NK-92 (cell line): Measurements from ENCODE around the gene UBE2E2.
"Not testable (repeated sequence)": the region's sequence is repeated elsewhere in the genome, so short reads cannot be mapped to it uniquely, and the experiment has no call there.

Experiments
- DNase-seq: peaks from one replicate; lab custom pipeline; 2025; ENCODE audit not compliant: unreplicated experiment; lab: John Stamatoyannopoulos, UW

UBE2E2 gene

DNA sequence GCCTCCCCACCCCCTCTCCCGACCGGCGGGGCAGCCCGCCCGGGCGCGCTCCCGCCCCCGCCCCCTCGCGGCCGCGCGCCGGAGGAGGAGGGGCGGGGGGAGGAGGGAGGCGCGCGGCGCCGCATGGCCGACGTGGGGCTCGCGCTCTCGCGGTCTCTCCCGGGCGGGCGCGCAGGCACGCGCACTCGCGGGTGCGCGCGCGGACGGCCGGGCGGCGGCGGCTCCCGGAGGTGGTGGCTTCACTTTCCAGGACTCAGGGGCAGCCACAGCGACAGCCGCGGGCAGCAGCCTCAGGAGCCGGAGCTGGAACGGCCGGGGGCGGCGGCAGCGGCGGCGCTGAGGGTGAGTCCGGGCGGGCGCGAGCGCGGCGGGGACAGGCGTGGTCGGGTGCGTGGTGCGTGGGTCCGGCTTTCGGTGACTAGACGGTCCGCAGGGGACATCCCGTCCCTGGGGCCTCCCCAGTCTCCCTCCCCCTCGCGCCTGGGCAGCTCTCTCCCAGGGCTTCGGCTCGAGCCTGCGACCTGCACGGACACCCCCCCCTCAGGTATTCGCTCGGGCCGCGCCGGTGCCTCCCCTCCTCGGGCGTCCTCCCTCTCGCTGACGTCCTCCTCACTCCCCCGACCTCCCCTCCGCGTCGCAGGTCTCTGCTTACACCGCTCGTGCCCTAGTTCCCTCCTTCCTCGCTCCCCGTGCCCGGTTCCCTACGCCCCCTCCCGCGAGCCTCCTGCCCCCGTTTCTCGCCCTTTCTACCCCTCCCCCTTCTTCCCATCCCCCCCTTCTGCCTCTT lies at the start of gene UBE2E2:
Gene UBE2E2, plus strand, starts transcription at position 407 of the 787 bp plus-strand sequence.
- no peak for DNase-seq

DNA sequence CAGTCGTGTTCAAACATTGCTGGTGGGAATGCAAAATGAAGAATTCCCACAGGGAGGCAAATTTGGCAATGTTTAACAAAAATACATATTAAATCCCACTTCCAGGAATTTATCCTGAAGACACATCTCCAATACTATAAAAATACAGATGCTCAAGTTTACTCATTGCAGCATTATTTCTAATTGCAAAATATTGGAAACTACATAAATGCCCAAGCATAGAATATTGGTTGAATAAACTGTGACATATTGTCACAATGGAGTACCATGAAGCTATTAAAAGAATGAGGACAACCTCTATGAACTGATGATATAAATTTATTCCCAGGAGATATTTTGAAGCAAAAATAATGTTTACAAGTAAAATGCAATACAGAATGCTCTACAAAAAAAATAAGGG lies 49.7 kb upstream of the UBE2E2 start:
- DNase-seq = no peak

DNA sequence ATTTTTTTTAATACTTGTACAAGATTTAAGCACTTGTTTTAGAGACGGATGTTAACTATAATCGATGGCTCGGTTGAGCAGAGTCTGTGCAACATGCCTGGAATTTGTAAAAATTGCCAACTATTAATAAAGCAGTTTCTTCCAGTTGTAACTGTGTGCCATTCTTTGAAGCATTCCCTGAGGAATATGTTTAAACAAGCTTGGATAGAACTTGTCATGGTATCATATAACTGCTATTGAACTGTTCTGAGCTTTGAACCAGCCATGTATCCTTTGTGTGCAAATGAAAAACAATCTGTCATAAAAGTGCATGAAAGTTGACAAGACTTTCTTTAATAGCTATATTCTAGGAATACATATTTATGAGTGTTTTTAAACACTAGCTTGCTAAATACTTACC lies 45.8 kb upstream of the UBE2E2 start:
- no peak for DNase-seq

DNA sequence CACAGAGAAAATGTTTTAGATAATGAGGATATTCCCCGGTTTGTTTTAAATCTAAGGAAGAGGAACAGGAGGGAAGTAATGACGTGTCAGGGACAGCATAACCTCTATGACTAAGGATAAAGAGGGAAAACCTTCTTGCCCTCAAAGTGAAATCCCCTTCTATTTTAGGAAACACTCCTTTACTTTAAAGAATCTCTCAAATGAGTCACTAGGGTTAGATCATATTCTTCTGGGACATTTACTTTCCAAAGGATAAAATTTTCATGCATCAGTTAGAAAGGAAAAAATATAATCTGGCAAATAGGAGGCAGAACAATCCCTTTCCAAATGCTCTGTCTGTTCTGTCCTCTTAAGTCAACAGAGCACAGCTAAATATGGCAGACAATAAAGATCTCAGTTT lies 43.2 kb upstream of the UBE2E2 start:
- no peak for DNase-seq

DNA sequence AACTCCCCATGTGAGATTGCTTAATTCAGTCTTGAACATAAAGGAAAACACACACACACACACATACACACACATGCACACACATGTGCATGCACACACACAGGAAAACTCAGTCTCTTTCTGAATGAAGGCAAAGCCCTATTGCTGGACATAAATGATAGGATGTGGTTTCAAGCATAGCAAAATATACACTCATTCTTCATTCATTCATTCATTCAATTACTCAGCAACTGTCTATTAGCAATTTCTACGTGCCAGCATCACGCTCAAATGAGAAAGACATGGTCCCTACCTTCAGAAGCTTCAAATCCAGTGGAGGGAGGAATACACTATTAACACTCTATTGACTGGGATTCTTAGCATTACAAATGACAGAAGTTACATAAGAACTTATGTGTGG lies 41.8 kb upstream of the UBE2E2 start:
- no peak for DNase-seq

- DNase-seq = no peak
Measured at GRCh38 chr3:23161896-23162570, 41.1 kb upstream of the UBE2E2 start.

DNA sequence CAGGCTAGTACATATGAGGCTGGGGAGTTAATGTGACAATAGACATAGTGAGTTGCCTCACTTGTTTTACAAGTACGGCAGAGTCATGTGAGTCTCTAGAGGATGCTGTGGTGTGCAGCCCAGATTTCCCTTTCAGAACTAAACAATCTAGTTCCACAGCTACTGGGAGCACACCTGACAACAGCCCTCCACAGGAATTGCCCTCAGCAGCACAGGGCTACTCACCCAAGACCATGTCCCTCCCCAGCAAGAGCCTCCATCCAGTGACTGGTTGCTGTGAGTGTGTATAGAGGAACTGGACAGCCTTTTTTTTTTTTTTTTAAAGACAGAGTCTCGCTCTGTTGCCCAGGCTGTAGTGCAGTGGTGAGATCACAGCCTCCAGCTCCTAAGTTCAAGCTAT lies 40.2 kb upstream of the UBE2E2 start:
- no peak for DNase-seq

DNA sequence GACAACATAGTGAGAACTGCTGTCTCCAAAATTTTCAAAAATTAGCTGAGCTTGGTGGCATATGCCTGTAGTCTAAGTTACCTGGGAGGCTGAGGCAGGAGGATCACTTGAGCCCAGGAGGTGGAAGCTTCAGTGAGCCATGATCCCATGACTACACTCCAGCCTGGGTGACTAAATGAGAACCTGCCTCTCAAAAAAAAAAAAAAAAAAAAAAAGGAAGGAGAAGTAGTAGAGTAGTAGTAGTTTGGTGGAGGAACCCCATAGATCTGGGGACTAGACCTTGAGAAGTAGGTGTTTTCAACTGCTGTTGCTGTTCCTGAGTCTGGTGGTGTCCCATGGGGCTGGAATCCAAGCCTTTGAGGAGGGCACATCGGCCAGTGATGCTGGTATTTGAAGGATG lies 38.4 kb upstream of the UBE2E2 start:
- DNase-seq = no peak

DNA sequence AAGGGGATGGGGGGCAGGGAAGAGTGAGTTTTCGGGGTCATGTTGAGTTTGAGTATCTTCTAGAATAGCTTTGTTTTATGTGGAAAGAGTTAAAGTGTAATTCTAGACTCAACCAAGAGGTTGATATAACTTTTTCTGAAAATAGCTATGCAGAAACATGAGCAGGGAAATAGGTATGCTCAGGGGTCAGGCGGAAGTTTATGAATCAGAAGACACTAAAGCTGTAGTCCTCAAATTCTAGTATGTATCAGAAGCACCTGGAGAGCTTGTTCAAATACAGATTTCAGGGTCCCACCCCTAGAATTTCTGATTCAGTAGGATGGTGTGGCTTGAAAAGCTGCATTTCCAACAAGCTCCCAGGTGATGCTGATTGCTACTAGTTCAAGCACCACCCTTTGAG lies 37.6 kb upstream of the UBE2E2 start:
- no peak for DNase-seq

GRCh38 chr3:23166276-23166675 lies 36.9 kb upstream of the UBE2E2 start:
- DNase-seq = no peak

- no peak for DNase-seq
Measured at GRCh38 chr3:23166845-23167244, 36.3 kb upstream of the UBE2E2 start.

DNA sequence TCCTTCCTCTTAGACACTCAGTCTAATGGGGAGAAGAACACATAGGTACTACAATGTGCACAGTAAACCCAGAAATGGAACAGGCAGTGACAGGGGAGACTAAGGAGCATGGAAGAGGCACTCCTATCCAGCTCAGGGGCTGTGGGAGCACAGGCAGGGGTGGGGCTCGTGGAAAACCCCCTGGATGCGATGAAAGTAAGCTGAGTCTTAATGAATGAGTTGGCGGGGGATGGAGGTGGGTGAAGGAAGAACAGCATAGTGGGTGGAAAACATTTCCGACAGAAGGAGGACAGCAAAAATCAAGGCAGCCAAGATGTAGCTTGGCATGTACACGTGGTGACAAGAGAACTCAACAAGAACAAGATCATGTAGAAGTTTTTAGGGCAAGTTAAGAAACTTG lies 33.6 kb upstream of the UBE2E2 start:
- DNase-seq = no peak

DNA sequence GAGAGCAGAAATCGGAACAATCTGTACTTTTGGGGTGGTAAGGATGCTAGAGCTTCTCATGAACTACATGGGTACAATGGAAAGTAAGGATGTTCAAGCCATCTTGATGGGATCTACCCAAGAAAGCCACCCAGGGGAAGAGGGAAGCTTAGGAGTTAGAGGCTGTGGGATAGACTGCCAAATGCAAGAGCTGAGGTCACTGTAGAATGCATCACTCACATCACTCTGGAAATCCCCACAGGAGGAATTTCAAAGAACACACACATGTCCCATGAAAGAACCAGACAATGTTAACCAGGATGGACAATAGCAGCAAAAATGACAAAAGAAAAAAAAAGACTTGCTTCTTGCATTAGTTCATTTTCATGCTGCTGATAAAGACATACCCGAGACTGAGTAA lies 32.8 kb upstream of the UBE2E2 start:
- no peak for DNase-seq

GRCh38 chr3:23172059-23172458 lies 31.1 kb upstream of the UBE2E2 start:
- DNase-seq = no peak

- DNase-seq = no peak
Measured at GRCh38 chr3:23174426-23175039, 28.6 kb upstream of the UBE2E2 start.

DNA sequence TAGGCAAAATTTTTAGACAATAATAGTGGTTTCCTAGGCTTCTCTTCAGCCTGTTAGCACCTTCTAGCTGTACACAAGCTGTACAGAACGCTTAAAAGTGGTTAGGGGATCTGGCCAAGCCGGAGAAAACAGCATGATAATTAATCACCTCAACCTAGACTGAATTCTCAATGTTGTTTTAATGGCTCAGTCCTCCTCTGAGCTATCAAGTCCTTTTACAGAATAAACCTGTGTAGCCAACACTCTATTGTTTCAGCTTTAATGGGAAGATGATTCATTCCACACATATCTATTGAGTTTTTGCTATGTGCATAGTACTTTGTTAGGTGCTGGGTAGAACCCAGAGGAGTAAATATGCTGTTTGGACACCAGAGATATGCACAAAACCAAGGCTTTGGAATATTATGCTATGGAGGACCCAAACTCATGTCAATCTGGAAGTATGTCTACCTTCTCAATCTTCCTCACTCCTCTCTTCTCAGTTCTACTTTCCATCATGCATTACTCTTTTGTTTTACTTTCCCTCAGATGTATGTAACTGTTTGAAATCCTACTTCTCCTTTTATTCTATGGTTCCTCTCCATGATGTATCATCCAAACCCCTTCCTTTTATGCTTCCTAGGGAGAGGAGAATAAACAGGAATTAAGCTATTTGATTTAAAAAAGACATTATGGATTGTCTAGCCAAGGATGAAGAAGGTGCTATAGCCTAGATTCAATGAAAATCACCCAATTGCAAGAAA lies 27.6 kb upstream of the UBE2E2 start:
- no peak for DNase-seq

- not testable (repeated sequence) for DNase-seq
Measured at GRCh38 chr3:23176839-23177238, 26.3 kb upstream of the UBE2E2 start.

GRCh38 chr3:23182996-23183513 lies 20.1 kb upstream of the UBE2E2 start:
- DNase-seq = no peak

DNA sequence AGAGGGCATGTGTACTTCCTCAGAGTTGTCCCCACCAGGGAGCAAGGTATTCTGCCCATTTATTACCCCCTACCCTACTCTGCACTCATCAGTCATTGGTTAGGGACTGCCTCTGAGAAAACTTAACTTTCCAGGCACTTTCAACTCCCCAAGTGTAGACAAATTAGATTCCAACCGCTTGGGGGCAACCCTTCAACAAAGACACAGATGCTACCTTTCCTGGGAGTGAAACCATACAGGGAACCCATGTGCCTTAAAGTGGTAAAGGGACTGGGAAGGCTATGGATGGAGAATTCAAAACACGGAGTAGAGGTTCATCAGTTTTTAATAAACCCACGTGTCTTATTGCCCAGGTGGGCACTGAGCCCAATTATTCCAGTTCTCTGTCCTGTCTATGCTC lies 19.4 kb upstream of the UBE2E2 start:
- DNase-seq = no peak

DNA sequence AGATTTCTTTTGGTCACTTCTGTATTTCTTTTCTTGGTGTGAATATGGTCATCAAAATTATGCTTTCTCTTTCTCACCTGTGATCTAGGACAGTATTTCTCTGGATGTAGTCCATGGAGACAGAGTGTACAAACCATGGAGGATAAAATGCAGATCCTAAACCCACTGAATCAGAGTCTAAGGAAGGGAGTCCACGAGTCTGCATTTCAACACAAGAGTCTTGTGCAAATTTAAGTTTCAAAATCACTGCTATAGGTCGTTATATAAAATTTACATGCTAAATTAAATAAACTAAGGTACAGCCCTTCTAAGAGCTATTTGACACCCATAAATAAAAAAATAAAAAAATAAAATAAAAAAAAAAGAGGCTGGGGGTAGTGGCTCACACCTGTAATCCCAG lies 17.3 kb upstream of the UBE2E2 start:
- no peak for DNase-seq

DNA sequence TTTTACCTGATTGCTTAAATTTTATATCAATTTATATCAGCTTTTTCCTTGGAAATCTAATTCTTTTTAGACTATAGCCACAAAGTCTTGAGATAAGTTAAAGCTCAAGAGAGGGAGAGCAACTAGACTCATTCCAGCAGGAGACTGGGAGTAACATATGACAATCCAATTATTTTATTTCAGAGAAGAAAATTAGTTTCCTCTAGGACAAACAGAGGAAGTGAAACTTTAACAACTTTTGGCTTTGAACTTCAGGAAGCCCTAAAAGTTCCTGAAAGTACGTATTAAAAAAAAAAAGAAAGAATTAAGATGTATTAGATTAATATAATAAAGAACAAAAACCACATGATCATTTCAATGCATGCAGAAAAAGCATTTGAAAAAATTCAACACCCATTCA lies 13.9 kb upstream of the UBE2E2 start:
- DNase-seq = no peak
